Vagina (tissue), 2 donors: Measurements from ENCODE around the gene HAGH. TPM values are rescaled to one million over a fixed set of nuclear protein-coding genes. Genes with fewer than 3 reads are reported as not detected.

ENCODE experiments used
- DNase-seq, 2 donors: peaks; one replicate each; pipeline ENCODE4 v3.0.0-alpha.2; 2017; ENCODE audit errors: extremely low spot score in 2 of 2
- H3K27ac ChIP-seq: fragments of 200-600 bp; sonication (generic); one replicate; pipeline ENCODE4 v1.5.1; 2019
- H3K27me3 ChIP-seq: fragments of 200-600 bp; sonication (generic); one replicate; pipeline ENCODE4 v1.5.1; 2019
- H3K36me3 ChIP-seq, 2 donors: fragments of 200-600 bp; sonication (generic); one replicate each; pipeline ENCODE4 v1.5.1; 2017 to 2019
- H3K4me1 ChIP-seq: fragments of 200-600 bp; sonication (generic); one replicate; pipeline ENCODE4 v1.5.1; 2019
- H3K4me3 ChIP-seq, 2 donors: fragments of 200-600 bp; sonication (generic); 1 replicate in 1 of 2; 2 replicates in 1 of 2; pipeline ENCODE4 v1.5.1; 2016 to 2019
- H3K9me3 ChIP-seq: fragments of 200-600 bp; sonication (generic); one replicate; pipeline ENCODE4 v1.5.1; 2019
- POLR2A ChIP-seq, 2 donors: fragments of 450-650 bp; IDR thresholded peaks; one replicate each; pipeline ENCODE4 v1.6.1; 2017; ENCODE audit warnings: antibody characterized with exemption in 2 of 2, mild to moderate bottlenecking in 2 of 2, moderate library complexity in 2 of 2
- POLR2AphosphoS5 ChIP-seq, 2 donors: sonication (generic); formaldehyde crosslinking; IDR thresholded peaks; one replicate each; pipeline ENCODE4 v1.9.0; 2017; ENCODE audit warnings: antibody characterized with exemption in 2 of 2, mild to moderate bottlenecking in 2 of 2, low read depth in 1 of 2; ENCODE audit not compliant: insufficient read depth in 1 of 2
- intact Hi-C: fragments of 100-400 bp; cut with DNase I; formaldehyde crosslinking; loops from one replicate; pipeline ENCODE4 v1.15.1; 2023
- total RNA-seq: library from RNA; depleted of rRNA; stranded (reverse); fragments of >200 nt; gene quantifications from one replicate; pipeline ENCODE4 v1.2.3, GENCODE V29; 2016
- TF ChIP-seq, protein P1 (sequence below), 3 experiments: fragments of 450-650 bp in 2 of 3; fragments of 200-600 bp in 1 of 3; sonication (generic) in 1 of 3; IDR thresholded peaks; one replicate each; pipeline ENCODE4 v1.5.1; 2017 to 2019; ENCODE audit warnings: antibody characterized with exemption in 3 of 3, mild to moderate bottlenecking in 2 of 3, moderate library complexity in 2 of 3

The HAGH gene
- total RNA-seq, 1 donor from 2014 or later = 71.5 TPM

DNA sequence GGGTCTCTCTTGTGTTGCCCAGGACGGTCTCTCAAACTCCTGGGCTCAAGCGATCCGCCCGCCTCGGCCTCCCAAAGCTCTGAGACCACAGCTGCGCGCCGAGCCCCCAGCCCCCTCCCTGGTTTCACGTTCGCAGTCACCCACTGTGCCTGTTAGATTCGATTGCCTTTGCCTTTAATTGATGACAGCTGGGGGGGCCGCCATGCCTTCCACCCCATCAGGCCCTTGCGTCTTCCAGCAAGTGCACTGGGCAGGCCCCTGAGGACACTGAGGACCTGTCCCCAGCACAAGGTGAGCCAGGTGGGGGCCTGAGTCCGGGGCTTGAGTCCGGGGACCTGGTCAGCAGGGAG lies 36.4 kb downstream of the HAGH start:
- TF ChIP-seq POLR2AphosphoS5 (IDR thresholded peaks at IDR 0.05; ENCODE audit: insufficient read depth in 1 of 2, low read depth in 1 of 2) = no peak
- TF ChIP-seq, protein P1, sequence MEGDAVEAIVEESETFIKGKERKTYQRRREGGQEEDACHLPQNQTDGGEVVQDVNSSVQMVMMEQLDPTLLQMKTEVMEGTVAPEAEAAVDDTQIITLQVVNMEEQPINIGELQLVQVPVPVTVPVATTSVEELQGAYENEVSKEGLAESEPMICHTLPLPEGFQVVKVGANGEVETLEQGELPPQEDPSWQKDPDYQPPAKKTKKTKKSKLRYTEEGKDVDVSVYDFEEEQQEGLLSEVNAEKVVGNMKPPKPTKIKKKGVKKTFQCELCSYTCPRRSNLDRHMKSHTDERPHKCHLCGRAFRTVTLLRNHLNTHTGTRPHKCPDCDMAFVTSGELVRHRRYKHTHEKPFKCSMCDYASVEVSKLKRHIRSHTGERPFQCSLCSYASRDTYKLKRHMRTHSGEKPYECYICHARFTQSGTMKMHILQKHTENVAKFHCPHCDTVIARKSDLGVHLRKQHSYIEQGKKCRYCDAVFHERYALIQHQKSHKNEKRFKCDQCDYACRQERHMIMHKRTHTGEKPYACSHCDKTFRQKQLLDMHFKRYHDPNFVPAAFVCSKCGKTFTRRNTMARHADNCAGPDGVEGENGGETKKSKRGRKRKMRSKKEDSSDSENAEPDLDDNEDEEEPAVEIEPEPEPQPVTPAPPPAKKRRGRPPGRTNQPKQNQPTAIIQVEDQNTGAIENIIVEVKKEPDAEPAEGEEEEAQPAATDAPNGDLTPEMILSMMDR (IDR thresholded peaks at IDR 0.05) = no peak
- TF ChIP-seq POLR2A (IDR thresholded peaks at IDR 0.05) = no peak
- Histone ChIP-seq H3K9me3 (no peaks in the 10 kb centered on the region), H3K36me3 (peaks cover 0 to 27% of the 10 kb centered on the region in 2 donors), H3K27ac (no peak overlapping the region), H3K4me1 (peaks cover 18% of the 10 kb centered on the region), H3K27me3 (no peaks in the 10 kb centered on the region), H3K4me3 (no peak overlapping the region)
- intact Hi-C loops = no loop called here
- no peak for DNase-seq

DNA sequence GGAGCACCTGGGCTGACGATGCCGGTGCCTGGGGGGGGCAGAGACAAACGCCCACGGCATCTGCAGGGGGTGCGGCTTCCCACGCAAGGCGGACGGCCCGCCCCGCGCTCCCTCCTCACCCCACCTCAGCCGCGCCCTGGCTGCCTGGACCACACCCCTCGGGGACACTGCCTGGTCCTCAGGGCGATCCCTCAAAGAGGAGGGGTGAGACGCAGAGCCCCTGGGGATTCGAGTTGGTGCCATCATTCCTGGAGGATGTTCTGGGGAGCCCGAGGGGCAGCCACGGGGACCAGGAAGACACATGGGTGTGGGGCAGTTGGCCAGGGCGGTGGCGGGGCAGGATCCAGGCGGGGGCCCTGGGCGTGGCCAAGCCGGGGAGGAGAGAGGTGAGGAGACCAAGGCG lies 37.0 kb downstream of the HAGH start:
- Histone ChIP-seq H3K9me3 (no peaks in the 10 kb centered on the region), H3K36me3 (peaks cover 0 to 27% of the 10 kb centered on the region in 2 donors), H3K27me3 (no peaks in the 10 kb centered on the region), H3K27ac (no peak overlapping the region), H3K4me3 (no peak overlapping the region), H3K4me1 (peaks cover 24% of the 10 kb centered on the region)
- DNase-seq = no peak
- intact Hi-C loops = no loop called here
- TF ChIP-seq POLR2AphosphoS5 (IDR thresholded peaks at IDR 0.05; ENCODE audit: insufficient read depth in 1 of 2, low read depth in 1 of 2) = no peak
- TF ChIP-seq, protein P1 (IDR thresholded peaks at IDR 0.05) = no peak
- no peak for TF ChIP-seq POLR2A (IDR thresholded peaks at IDR 0.05)

DNA sequence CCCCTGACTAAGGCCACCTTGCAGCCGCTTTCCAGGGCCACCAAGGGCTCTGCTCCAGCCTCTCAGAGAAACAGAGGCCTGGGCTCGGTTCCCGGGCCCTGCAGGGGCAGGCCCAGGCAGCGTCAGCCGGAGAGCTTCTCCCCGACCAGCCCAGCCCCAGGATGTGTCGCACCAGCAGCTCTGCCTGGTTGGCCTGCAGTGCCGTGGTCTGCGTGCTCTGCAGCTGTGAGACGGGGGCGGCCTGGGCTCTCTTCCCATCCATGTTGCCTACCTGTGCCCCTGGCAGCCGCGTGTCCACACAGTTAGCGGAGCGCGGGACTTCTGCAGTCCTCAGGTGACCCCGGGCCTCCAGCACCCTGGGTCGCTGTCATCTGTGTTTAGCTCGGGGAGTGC lies 37.9 kb downstream of the HAGH start:
- no peaks in the 10 kb centered on the region for H3K27me3 ChIP-seq
- H3K9me3 ChIP-seq = no peaks in the 10 kb centered on the region
- intact Hi-C loops = no loop called here
- H3K4me3 ChIP-seq = no peak overlapping the region
- peaks cover 33% of the 10 kb centered on the region for H3K4me1 ChIP-seq
- TF ChIP-seq POLR2AphosphoS5 (IDR thresholded peaks at IDR 0.05; ENCODE audit: insufficient read depth in 1 of 2, low read depth in 1 of 2) (no peak), POLR2A (IDR thresholded peaks at IDR 0.05) (no peak)
- TF ChIP-seq, protein P1 (IDR thresholded peaks at IDR 0.05) = no peak
- DNase-seq = no peak
- peaks cover 0 to 27% of the 10 kb centered on the region in 2 donors for H3K36me3 ChIP-seq
- H3K27ac ChIP-seq = no peak overlapping the region

DNA sequence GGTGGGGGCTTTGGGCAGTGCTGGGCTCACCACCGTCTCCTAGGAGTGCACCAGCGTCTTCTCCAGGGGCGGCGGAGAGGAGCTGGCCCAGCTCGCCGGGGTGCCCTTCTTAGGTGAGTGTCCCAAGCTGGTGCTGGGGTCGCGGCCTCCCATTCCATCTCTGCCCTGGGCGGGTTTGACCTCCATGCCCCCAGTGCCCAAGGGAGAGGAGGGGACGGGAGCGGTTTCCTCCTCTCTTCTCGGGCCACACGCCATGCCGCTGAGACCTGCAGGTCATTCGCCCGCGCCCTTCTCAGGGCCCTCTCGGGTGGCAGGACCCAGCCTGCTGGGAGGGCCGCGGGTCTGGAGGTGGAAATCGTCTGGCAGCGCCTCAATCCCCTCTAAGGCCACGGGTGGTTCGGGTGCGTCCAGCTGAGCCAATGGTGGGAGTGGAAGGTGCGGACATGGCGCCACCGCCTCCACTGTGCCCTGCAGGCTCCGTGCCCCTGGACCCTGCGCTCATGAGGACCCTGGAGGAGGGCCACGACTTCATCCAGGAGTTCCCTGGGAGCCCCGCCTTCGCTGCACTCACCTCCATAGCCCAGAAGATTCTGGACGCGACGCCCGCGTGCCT lies 38.4 kb downstream of the HAGH start:
- no peak for DNase-seq
- Histone ChIP-seq H3K27me3 (no peaks in the 10 kb centered on the region), H3K4me3 (no peak overlapping the region), H3K36me3 (peaks cover 0 to 27% of the 10 kb centered on the region in 2 donors), H3K9me3 (no peaks in the 10 kb centered on the region), H3K4me1 (peaks cover 36% of the 10 kb centered on the region), H3K27ac (no peak overlapping the region)
- intact Hi-C loops = no loop called here
- TF ChIP-seq, protein P1 (IDR thresholded peaks at IDR 0.05) = no peak
- TF ChIP-seq POLR2AphosphoS5 (IDR thresholded peaks at IDR 0.05; ENCODE audit: insufficient read depth in 1 of 2, low read depth in 1 of 2) (no peak), POLR2A (IDR thresholded peaks at IDR 0.05) (no peak)

DNA sequence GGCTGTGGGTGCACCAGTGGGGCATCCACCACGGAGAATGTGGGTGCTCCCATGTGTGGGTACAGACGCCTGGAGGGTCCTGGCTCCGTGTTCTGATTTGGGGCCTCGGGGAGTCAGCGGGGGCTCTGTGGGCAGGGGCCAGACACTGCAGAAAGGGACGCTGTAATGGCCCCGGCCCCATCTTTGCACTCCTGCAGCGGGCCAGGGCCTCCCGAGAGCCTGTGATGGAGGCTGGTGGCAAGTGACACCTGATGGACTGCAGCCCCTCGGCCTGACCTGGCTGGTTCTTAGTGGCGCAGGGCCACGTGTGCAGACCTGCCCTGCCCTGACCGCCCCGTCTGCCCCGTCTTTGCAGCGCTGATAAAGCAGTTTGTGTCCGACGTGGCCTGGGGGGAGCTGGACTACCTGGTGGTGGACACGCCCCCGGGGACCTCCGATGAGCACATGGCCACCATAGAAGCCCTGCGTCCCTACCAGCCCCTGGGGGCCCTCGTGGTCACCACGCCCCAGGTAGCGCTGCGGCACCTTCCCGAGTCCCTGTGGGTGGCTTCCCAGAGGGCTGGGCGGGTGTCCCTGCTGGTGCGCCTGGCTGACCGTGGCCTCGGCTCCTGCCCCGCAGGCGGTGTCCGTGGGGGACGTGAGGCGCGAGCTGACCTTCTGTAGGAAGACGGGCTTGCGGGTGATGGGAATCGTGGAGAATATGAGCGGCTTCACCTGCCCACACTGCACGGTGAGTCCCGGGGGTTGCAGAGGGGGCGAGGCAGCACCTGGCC lies 39.1 kb downstream of the HAGH start:
- Histone ChIP-seq H3K27ac (no peak overlapping the region), H3K4me3 (no peak overlapping the region), H3K27me3 (no peaks in the 10 kb centered on the region), H3K36me3 (peaks cover 0 to 27% of the 10 kb centered on the region in 2 donors), H3K9me3 (no peaks in the 10 kb centered on the region), H3K4me1 (peaks cover 36% of the 10 kb centered on the region)
- no peak for DNase-seq
- TF ChIP-seq POLR2AphosphoS5 (IDR thresholded peaks at IDR 0.05; ENCODE audit: insufficient read depth in 1 of 2, low read depth in 1 of 2) (no peak), POLR2A (IDR thresholded peaks at IDR 0.05) (no peak)
- TF ChIP-seq, protein P1 (IDR thresholded peaks at IDR 0.05) = no peak
- intact Hi-C loops = no loop called here
